ENCODE results near the gene ZNF681.

GRCh38 chr19:23774524-23774971 lies 15.9 kb upstream of the ZNF681 start:
- TF ChIP-seq CTCF (IDR thresholded peaks at IDR 0.05; ENCODE audit: low read depth, low read length) (no peak), EZH2phosphoT487 (IDR thresholded peaks at IDR 0.05; ENCODE audit: low read depth) (no peak)

Data from OCI-LY3 (cell line).